NCI-H146 (cell line): ENCODE measurements around the gene MYO7A.

ENCODE experiments used
- DNase-seq: peaks from one replicate; lab custom pipeline; 2025; lab: John Stamatoyannopoulos, UW

Gene MYO7A

DNA sequence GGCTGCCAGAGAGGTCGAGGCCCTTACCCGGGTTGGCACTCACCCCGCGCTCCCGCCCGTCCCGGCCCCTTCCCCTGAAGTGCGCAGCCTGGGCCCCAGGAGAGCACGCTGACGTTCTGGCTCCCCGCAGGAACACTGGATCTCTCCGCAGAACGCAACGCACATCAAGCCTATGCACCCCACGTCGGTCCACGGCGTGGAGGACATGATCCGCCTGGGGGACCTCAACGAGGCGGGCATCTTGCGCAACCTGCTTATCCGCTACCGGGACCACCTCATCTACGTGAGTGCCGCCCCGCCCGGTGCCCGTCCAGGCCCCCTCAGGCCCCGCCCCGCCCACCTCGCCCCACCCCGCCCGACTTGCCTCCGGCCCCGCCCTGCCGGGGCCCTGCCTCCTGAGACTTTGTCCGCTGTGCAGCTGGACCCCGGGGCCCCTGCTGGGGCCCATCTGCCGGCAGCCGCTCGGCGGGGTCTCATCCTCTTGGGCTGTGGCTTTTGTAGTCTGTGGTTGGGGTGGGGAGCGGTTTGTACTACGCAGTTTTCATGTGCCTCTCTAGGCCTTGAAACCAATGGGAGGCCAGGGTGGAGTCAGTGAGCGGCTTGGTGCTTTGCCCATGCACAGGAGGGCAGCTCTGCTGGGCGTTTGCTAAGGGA, 19.7 kb downstream of the MYO7A start:
- peak; percentile 95 for DNase-seq

DNA sequence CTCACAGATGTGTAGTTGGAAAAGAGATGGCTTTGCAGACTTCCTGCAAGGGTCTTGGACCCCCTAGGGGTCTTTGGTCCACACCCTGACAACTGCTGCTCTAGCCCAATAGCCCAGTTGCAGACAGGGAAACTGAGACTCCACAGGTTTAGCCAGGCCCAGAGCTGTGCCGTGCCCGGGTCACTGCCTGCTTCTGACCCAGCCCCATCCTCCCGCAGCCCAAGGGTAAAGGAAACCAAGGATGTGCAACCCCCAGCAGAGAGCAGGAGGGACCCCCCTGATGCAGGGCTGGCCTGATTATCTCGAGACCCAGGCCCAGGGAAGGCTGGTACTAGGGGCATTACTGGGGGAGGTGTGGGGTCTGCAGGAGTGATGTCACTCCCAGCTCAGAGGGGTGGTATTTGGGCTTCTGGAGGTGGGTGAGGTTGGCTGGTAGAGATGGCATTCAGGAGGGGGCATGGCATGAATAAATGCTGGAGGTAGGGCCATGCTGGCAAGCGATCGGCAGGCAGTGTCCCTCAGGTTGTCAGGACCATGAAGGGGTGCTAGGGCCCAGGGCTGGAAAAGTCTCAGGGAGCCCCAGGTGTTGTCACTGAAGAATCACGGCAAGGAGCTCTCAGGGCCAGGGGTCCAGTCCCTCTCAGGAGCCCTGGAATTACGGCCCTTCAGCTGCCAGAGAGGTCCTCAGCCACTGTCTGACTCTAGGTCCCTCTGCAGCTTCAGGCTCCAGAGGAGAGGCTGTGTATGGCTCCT, 21.1 kb downstream of the MYO7A start:
- DNase-seq: no peak

DNA sequence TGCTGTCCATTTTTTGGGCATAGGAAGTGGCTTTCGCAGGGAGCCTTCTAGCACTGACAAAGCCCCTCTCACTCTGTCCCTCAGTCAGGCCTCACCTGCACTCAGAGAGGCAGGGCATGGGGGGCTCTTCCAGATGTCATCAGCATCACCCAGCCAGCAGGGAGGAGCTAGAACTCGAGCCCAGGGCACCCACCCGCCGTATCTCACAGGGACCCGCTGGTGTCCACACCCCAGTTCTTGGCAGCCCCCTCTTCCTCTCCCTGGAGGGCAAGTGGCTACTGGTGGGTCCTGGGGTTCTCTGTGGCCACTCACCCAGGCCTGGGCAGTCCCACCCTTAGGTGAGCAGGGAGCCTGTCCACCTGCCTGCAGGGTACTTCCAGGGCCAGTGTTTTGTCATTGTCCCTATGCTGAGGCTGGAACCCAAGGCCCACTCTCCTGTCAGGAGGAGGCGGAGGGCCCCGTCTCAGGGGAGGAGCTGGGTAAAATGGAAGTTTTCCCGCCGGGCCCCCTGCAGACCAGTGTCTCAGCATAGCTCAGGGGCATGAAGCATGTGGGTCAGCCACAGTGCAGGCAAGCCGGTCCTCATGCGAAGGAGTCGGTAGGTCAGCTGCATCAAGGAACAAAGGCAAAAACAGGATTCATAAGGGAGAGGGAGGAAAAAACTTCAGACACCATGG, 21.8 kb downstream of the MYO7A start:
- no peak for DNase-seq

DNA sequence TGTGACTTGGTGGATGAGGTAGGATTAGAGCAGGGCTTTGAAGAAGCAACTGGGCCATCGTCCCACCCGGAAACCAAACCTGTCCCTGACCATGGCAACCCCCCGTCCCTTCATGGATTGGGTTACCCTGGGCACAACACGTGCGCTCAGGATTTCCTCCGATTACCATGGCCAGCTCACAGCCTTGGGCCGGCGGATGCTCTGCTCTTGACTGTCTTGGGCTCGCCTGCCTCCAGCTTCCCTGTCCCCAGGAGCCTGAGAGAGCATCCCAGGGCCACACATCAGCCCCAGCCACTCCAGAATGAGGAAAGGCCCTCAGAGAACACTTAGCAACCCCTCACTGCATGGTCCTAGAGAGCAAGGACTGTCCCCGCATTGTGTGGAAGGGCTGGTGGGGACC, 22.8 kb downstream of the MYO7A start:
- DNase-seq: no peak

DNA sequence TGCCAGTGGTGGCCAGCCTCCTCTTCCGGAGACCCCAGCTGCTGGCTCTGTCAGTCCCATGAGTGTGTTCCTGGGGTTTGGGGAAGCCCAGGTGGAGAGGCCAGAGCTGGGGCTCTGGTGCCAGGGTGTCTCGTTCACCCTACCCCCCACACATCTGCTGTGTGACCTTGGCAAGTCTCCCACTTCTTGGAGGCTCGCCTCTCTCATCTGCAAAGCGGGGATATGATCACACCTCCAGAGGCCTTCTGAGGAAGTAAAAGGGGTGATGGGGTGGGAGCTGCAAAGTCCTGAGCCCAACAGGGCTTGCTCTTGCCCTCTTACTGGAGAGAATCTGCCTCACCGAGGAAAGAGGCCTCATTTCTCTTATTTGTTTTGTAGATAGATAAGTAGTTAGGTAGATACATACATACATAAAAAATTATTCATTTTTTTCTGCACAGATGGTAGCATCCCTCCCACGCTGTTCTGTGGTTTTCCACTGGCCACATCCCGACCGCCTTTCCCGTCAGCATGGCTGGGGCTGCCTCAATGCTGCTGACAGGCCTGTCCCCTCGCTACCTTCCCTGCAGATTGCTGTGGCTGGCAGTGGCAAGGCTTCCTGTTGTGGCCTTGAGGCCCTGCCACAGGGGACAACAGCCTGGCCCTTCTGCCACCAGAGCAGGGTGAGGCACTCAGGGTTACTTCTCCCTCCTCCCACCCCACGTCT, 23.9 kb downstream of the MYO7A start:
- no peak for DNase-seq

DNA sequence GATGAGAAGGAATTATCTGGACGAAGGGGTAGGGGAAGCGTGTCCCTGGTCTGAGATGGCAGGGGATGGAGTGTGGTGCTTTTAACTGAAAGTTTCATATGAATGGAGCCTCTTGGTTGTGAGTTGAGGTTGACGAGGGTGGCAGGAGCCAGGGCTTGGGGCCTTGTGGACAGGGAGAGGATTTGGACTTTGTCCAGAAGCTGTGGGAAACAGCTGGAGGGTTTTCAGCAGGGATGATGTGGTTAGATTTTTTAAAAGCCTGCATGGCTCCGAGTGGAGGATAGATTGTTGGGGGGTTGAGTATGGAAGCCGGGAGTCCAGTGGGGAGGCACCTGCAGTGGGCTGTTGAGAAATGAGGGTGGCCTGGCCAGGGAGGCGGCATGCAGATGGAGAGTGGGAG, 24.8 kb downstream of the MYO7A start:
- no peak for DNase-seq

DNA sequence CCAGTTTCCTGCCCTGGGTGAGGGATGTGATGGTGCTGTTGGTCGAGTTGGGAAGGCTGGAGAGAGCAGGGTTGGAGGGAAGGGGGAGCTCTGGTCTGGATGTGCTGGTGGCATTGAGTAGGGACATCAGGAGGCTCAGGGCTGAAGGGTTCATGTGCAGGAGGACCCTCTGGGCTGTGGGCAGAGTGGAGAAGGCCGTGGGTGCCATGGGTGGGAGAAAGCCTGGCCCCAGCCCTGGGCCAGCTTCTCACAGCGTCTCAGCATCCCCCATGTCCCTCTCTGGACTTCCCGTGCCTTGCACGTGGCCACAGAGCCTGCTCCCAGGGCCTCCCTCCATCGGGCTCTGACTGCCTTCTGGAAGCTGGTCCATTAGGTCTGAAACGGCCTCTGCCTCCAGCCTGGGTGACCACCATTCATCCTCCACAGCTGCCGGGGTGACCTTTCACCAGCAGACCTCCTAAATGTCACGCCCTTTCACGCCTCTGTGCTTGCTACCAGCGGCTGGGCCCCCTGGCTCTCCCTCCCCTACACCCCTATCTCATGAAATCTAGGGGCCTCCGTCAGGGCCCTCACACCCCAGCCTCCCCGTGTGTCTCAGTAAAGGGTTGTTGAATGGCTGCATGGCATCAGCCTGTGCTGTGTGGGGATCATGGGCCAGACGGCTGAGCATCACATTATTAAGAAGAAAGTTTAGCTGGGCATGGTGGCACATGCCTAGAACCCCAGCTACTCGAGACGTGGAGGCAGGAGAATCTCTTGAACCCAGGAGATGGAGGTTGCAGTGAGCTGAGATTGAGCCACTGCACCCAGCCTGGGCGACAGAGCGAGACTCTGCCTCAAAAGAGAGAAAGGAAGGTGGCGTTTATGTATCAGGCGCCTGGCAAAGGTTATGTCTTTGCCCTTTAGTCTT, 25.5 kb downstream of the MYO7A start:
- no peak for DNase-seq

DNA sequence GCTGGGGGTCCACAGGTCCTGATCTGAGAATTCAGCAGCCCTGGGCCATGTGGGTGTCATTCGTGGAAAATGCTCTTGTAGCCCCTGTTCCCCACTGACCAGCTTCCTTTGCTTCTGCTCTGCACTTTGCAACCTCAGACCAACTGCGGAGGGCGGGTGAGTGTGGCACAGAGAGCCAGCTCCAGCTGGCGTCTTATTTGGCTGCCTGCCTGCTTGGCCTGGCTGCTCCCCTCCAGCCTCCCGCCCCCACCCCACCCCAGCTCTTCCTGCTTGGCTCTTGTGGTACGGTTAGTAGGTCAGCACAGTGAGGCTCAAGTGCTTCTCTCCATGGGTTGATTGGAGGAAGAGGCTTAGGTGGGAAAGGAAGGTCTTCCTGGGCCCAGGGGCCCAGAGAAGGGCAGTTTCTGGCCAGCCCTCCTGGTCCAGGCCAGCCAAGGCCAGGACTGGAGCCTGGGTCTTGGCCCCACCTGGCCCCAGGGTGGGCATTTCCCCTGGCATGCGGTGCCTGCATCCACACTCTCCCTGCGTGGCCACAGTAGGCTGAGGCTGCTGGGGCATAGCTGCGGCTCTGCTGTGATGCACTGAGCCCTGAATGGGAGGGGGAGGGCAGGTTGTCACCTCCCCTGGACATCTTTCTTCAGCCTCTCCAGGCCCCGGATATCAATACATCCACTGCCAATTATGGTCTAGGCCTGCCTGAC, 26.5 kb downstream of the MYO7A start:
- DNase-seq: no peak

DNA sequence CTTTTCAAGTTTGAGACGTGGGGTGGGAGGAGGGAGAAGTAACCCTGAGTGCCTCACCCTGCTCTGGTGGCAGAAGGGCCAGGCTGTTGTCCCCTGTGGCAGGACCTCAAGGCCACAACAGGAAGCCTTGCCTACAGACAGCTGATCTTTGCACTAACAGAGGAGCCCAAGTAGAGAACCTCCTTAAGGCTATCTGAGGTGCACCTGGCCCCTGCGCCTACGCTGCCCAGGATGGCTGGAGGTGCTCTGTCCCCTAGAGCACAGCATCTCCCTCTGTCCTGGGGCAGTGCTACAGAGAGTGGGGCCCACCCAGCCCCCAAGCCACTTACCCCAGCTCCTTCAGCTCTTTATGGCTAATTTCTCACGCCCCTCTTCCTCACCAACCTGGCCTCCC, 27.0 kb downstream of the MYO7A start:
- DNase-seq: no peak

DNA sequence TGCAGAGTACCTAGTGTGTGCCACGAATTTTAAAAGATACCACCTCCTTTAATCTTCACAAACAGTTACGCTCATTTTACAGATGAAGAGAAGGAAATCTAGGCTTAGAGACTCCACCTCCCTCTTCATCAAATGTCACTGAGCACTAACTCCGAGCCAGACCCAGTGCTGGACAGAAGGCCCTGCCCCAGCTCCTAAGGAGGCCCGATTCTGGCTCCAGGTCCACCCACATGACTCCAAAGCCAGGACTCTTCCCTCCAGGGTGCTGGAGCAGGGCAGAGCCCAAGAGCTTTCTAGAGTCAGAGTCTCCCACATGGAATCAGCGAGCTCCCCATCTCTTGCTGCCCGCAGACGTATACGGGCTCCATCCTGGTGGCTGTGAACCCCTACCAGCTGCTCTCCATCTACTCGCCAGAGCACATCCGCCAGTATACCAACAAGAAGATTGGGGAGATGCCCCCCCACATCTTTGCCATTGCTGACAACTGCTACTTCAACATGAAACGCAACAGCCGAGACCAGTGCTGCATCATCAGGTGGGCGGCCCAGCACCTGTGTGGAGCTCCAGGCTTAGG, 27.6 kb downstream of the MYO7A start:
- no peak for DNase-seq

DNA sequence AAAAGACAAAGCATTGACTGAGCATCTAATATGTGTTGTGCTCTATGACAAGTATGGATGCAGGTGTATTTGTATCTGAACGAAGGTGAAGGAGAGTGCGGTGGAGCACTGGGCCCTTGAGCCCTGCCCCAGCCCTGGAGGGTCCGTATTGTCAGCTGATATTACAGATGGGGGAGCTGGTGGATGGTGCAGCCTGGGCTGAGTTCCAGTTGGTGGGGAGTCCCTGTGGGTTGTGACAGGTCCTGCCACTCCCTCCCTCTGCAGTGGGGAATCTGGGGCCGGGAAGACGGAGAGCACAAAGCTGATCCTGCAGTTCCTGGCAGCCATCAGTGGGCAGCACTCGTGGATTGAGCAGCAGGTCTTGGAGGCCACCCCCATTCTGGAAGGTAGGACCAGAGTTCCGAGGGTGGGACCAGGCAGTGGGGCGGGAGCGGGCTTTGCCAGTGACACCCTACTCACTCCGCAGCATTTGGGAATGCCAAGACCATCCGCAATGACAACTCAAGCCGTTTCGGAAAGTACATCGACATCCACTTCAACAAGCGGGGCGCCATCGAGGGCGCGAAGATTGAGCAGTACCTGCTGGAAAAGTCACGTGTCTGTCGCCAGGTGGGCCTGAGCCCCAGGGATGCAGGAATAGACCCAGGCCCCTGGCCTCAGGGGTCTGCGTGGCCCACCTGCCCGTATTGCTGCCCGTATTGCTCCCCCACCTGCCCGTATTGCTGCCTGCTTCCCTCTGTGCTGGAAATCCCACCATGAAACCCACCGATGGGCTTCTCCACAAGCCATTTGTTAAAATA, 28.6 kb downstream of the MYO7A start:
- no peak for DNase-seq

DNA sequence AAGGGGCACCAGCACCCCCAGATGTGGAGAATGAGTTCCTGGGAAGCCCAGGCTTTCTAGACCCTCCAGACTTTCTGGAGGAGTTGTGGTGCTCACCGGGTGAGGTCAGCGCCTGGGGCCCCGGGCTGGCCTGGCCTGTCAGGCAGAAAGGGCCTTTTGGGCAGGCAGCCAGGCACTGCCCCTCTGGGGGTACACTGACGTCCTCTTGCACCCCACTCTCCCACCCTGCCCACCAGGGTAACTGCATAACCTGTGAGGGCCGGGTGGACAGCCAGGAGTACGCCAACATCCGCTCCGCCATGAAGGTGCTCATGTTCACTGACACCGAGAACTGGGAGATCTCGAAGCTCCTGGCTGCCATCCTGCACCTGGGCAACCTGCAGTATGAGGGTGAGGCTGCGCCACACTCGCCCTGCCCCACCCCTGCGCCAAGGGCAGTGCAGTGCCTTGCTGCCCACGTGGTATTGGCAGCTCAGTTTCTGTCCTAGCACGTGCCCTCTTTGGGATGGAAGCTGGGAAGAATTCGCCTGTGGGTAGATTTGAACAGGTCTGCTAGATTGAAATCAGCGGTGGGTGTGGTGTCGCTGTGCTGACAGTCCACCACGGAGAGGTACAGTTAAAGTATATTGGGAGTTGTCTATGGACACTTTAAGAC, 30.1 kb downstream of the MYO7A start:
- no peak for DNase-seq

DNA sequence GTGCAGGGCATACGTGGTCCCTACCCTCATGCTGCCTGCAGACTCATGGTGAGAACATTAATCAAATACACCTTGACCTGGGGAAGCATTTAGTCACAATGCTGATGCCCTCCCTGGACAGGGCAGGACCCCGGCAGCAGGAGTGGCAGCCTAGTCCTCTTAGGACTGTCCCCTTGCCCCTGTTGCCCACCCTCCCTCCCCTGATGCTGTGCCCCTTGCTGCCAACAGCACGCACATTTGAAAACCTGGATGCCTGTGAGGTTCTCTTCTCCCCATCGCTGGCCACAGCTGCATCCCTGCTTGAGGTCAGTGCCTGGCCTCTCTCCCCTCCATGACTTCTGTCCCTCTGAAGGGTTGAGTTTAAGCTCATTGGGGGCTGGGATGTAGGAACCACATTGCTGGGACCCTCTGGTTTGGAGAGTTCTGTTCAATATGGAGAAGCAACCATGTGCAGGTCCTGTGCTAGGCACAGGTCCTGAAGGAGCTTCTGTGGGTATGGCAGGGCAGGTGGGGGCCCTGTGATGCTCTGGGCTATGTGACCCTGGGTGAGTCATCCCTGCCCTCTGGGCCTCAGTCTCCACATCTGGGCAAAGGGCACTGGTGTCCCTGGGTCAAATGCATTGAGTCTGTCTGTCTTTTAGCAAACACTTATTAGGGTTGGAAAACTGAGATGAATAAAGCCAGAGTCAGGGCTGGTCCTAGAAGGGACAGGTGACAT, 31.3 kb downstream of the MYO7A start:
- DNase-seq: no peak

DNA sequence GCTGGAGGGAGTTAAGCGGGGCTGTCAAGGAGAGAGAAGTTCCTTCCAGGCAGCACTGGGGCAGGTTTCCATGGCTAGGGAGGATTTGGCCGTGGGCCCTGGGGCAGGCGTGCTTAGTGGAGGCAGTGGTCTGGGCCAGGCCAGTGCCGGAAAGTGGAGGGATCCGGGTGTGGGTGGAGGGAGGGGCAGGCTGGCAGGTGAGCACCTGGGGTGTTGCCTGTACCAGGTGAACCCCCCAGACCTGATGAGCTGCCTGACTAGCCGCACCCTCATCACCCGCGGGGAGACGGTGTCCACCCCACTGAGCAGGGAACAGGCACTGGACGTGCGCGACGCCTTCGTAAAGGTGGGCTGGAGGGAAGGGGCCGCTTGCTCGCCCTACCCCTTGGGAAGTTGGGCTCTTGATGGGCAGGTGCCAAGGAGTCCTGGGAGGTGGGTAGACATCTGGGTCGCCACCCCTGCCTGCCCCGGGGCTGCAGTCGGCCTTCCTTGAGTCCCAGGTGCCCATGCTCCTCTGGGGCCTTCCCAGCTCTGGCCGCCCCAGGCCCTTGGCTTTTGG, 32.0 kb downstream of the MYO7A start:
- no peak for DNase-seq

DNA sequence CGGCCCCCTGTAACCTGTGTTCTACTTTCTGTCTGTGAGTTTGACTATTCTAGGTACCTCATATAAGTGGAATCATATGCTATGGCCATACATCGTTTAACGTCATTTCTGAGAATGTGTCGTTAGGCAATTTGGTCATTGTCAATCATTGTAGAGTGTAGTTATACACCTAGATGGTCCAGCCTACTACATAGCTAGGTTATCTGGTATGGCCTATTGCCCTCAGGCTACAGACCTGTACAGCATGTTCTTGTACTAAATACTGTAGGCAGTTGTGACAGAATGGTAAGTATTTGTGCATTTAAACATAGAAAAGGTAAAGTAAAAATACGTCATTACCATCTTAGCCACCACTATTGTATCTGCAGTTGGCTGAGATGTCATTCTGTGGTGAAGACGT, 35.2 kb downstream of the MYO7A start:
- no peak for DNase-seq

DNA sequence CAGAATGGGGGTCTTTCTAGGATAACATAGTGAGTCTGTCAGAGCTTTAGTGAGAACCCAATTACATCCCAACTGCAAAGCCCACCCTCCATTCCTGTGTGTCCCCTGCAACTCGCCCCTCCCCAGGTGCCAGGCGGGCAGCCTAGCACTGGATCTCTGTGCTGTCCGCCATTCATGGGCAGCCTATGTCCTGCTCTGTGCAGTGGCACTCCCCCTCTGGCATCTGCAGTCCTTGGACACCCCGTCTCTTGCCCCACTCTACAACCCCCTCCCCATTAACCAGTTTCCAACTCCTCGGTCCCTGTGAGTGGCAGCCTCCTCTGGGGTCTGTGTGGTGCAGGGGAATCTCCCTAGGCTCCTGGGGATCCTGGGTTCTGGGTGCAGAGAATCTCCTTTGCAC, 37.0 kb downstream of the MYO7A start:
- DNase-seq: no peak

DNA sequence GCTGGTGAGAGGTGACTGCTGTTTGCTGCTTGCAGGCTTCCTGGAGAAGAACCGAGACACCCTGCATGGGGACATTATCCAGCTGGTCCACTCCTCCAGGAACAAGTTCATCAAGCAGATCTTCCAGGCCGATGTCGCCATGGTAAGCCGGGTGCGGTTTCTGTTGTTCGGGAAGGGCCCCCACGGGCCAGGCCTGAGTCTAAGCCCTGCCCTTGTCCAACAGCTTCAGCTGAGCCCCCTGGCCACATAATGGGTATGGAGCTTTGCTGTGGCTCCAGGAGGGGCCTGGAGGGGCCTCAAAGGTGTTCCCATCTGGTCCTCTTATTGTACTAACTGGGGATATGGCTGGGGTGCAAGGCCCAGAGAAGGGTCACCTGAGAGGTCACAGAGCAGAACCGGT, 38.0 kb downstream of the MYO7A start:
- no peak for DNase-seq

DNA sequence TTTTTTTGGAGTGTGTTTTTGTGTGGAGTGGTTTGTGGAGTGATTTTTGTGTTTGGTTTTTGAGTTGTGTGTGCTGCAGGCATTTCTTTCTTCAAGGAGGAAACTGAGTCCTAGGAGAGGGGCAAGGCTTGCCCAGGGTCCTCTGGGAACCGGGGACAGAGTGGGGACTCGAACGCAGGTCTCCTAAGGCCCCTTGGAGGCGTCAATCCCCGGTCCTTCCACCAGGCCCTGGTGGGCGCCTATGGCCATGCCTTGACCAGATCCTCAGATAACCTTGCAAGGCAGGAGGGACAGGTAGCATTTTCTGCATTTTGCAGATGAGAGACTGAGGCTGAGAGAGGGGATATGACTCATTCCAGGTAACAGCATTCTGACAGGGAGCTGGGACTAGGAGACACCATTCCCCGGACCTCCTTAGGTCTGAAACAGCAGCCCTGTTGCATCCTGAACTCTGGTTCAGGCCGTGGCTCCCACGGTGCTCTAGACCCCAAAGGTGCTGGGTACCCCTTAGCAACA, 39.1 kb downstream of the MYO7A start:
- no peak for DNase-seq
